Activated B cell treated with CpG ODN at 0.5 μM for 24 hours (primary cell): ENCODE measurements around the gene RIPPLY1. TPM values are rescaled to one million over a fixed set of nuclear protein-coding genes. Genes with fewer than 3 reads are reported as not detected.

ENCODE experiments used
- ATAC-seq: fragments of 200-7000 bp; cut with Tn5 transposase; one replicate; pipeline ENCODE4 v1.10.0; 2021; ENCODE audit warnings: low read depth, mild to moderate bottlenecking, moderate library complexity
- CTCF ChIA-PET: fragments of 350-600 bp; sonication (Branson Sonifier 250); formaldehyde crosslinking; loops from one replicate; lab custom pipeline; 2021; ENCODE audit warnings: antibody characterized with exemption; lab: Charles Lee
- POLR2A ChIA-PET: fragments of 350-600 bp; sonication (Branson Sonifier 250); formaldehyde crosslinking; loops from one replicate; lab custom pipeline; 2021; ENCODE audit warnings: antibody characterized with exemption; lab: Charles Lee
- DNase-seq: peaks from one replicate; pipeline ENCODE4 v3.0.0; 2022
- H3K27ac Mint-ChIP-seq: one replicate; pipeline ENCODE4 v1.8.0; 2020; ENCODE audit warnings: mixed read lengths
- H3K27me3 Mint-ChIP-seq: one replicate; pipeline ENCODE4 v1.8.0; 2021; ENCODE audit warnings: mixed read lengths
- H3K36me3 Mint-ChIP-seq: one replicate; pipeline ENCODE4 v1.8.0; 2021; ENCODE audit warnings: low read depth, mixed read lengths
- H3K4me1 Mint-ChIP-seq: one replicate; pipeline ENCODE4 v1.8.0; 2021; ENCODE audit warnings: mixed read lengths
- H3K4me3 Mint-ChIP-seq: one replicate; pipeline ENCODE4 v1.8.0; 2020; ENCODE audit warnings: mild to moderate bottlenecking, mixed read lengths
- H3K9me3 Mint-ChIP-seq: one replicate; pipeline ENCODE4 v1.8.0; 2020; ENCODE audit warnings: mixed read lengths
- intact Hi-C: fragments of 100-400 bp; cut with micrococcal nuclease; formaldehyde crosslinking; loops from one replicate; pipeline ENCODE4 v1.15.1; 2024
- total RNA-seq: library from RNA; stranded (reverse); gene quantifications from 2 replicates; pipeline ENCODE4 v1.2.3, GENCODE V29; 2022
- TF ChIP-seq, protein P1 (sequence below): fragments of 200-600 bp; IDR thresholded peaks from one replicate; pipeline ENCODE4 v1.8.0; 2022; ENCODE audit warnings: antibody characterized with exemption, mild to moderate bottlenecking

RIPPLY1 gene
- total RNA-seq, 1 donor from 2014 or later = not detected

DNA sequence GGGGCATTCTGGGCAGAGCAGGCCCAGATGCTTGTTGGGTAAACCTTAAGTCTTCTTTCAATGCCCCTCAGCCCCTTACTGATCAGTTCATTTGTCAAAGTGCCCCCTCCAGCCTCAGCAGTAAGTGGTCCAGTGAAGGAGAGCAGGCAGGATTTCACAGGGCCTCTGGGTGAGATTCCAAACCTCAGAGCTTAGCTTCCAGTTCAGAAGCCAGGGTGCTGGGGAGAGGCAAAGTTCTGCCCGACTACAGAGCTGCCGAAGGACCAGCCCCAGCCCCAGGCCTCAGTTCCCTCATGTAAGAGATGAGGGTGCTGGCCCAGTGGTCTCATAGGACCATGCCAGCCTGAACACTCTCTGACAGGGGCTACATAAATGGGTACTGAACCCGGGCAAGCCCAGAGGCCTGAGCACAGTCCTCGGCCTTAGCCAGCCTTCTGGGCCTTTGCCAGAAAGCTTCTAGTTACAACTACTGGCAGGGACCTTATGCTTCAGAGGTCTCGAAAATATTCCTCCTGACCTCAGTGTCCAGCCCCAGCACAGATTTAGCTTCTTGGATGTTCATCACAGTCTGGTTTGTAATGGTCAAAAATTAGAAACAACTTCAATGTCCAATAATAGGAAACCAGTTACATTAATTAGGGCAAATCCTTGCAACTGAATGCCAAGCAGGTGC lies 851 bp upstream of the RIPPLY1 start:
- CTCF ChIA-PET = interaction anchor here (0.7 kb wide), 1 partner anchor 10 kb away, joined by 3 read pairs; no protein-coding TSS in a partner anchor
- intact Hi-C loops = no loop called here
- ATAC-seq (no peak), DNase-seq (no peak)
- TF ChIP-seq, protein P1, sequence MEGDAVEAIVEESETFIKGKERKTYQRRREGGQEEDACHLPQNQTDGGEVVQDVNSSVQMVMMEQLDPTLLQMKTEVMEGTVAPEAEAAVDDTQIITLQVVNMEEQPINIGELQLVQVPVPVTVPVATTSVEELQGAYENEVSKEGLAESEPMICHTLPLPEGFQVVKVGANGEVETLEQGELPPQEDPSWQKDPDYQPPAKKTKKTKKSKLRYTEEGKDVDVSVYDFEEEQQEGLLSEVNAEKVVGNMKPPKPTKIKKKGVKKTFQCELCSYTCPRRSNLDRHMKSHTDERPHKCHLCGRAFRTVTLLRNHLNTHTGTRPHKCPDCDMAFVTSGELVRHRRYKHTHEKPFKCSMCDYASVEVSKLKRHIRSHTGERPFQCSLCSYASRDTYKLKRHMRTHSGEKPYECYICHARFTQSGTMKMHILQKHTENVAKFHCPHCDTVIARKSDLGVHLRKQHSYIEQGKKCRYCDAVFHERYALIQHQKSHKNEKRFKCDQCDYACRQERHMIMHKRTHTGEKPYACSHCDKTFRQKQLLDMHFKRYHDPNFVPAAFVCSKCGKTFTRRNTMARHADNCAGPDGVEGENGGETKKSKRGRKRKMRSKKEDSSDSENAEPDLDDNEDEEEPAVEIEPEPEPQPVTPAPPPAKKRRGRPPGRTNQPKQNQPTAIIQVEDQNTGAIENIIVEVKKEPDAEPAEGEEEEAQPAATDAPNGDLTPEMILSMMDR = no peak
- POLR2A ChIA-PET = no interaction called here
- Mint-ChIP-seq H3K4me3 (no peak overlapping the region), H3K4me1 (no peaks in the 10 kb centered on the region), H3K9me3 (no peaks in the 10 kb centered on the region), H3K36me3 (no peaks in the 10 kb centered on the region), H3K27me3 (peaks cover 2% of the 10 kb centered on the region), H3K27ac (no peak overlapping the region)

DNA sequence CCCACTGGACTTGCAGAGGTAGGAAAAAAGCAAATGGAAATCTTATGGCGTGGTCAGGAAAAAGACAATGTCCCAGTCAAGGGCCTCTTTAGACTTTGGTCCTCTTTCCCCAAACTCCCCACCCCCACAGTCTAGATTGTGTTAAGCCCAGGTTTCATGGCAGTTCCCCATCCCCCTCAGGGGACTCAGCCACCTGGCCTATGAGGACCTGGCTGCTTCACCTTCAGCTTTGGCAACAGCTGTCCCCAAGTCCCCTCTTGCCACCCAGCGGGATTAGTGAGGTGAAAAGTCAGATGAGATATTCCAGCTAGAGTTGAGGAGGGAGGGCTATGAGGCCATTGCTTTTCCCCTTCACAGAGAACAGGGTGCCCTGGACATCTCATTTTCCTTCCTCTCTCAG lies 457 bp downstream of the RIPPLY1 start:
- no peak for ATAC-seq
- CTCF ChIA-PET = no interaction called here
- H3K36me3 Mint-ChIP-seq = no peaks in the 10 kb centered on the region

DNA sequence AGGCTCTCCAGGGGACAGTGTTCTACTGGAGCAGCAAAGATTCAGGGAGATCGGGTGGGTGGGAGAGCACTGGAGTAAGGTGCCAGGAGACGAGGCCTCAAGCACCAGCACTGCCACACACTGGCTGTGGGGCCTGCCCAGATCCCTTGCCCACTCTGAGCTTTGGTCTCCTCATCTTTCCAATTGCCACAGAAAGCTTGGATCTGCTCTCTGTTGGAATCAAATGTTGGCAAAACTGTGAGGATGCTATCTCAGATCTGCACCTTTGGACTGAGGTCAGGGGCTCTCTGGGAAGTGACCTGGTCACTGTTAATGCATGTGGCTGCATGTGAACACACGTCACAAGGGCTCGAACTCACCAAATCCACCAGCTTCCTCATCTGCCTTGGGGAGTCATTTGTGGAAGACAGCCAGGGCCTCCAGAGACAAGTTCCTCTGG lies 1.3 kb downstream of the RIPPLY1 start:
- CTCF ChIA-PET = no interaction called here
- H3K27ac Mint-ChIP-seq = no peak overlapping the region

More for the DNA sequence above, 457 bp downstream of the RIPPLY1 start:
- intact Hi-C loops = loop anchor here (1.0 kb wide), 1 partner anchor 14 kb away; no protein-coding TSS in a partner anchor
- TF ChIP-seq, protein P1 = no peak
- Mint-ChIP-seq H3K27me3 (no peaks in the 10 kb centered on the region), H3K27ac (no peak overlapping the region), H3K4me1 (no peaks in the 10 kb centered on the region), H3K4me3 (no peak overlapping the region), H3K9me3 (no peaks in the 10 kb centered on the region)
- no peak for DNase-seq
- POLR2A ChIA-PET = no interaction called here

DNA sequence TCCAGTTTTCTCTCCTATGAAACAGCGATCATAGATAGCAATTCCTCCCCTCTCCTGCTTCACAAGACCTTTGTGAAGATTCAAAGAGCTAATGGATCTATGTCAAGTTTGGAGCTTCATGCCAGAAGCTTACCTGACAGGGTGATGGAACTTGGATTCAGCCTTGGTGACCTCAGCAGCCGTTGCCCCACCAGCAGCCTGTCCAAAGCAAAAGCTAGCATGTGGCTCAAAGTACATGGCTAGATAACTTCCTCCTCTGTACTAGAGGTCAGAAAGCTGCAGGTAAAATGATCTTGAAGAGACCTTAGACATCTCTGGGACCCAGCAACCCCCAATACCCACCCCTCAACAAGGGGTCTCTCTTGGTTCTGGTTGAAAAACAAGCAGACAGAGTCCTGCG lies 1.8 kb downstream of the RIPPLY1 start:
- Mint-ChIP-seq H3K4me1 (no peaks in the 10 kb centered on the region), H3K27me3 (no peaks in the 10 kb centered on the region), H3K36me3 (no peaks in the 10 kb centered on the region), H3K9me3 (no peaks in the 10 kb centered on the region), H3K4me3 (no peak overlapping the region), H3K27ac (no peak overlapping the region)
- ATAC-seq (no peak), DNase-seq (no peak)
- intact Hi-C loops = no loop called here
- ChIA-PET CTCF (no interaction called here), POLR2A (no interaction called here)
- TF ChIP-seq, protein P1 = no peak

More for the DNA sequence above, 1.3 kb downstream of the RIPPLY1 start:
- no peak for ATAC-seq
- TF ChIP-seq, protein P1 = no peak
- H3K36me3 Mint-ChIP-seq = no peaks in the 10 kb centered on the region
- DNase-seq = no peak
- H3K27me3 Mint-ChIP-seq = no peaks in the 10 kb centered on the region
- intact Hi-C loops = loop anchor here (1.0 kb wide), 1 partner anchor 13 kb away; no protein-coding TSS in a partner anchor
- H3K4me3 Mint-ChIP-seq = no peak overlapping the region
- no peaks in the 10 kb centered on the region for H3K9me3 Mint-ChIP-seq
- POLR2A ChIA-PET = no interaction called here
- H3K4me1 Mint-ChIP-seq = no peaks in the 10 kb centered on the region

DNA sequence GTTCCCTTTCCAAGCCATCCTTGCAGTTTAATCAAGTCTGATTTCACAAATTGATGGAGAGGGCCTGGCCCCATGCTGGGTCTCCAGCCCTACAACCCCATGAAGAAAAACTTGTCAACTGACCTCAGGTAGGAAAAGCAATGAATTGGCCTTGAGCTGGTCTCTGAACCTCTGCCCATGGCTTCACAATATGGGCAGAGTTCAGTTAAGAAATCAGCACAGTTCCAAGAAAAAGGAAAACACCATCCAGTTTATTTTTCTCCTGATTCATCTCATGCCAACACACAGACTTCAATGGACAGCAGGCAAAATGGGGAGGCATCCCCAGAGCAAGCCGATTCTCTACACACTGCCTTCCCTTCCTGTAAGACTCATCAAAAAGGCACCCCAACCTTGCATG lies 3.3 kb downstream of the RIPPLY1 start:
- Mint-ChIP-seq H3K27ac (no peak overlapping the region), H3K4me1 (no peaks in the 10 kb centered on the region), H3K27me3 (no peaks in the 10 kb centered on the region), H3K4me3 (no peak overlapping the region), H3K9me3 (no peaks in the 10 kb centered on the region), H3K36me3 (no peaks in the 10 kb centered on the region)
- no peak for DNase-seq
- POLR2A ChIA-PET = interaction anchor here (0.6 kb wide), 1 partner anchor 63 kb away, joined by 3 read pairs; no protein-coding TSS in a partner anchor
- TF ChIP-seq, protein P1 = no peak
- ATAC-seq = no peak
- intact Hi-C loops = loop anchor here (2.0 to 10.0 kb wide), 3 partner anchors 125 to 1101 kb away; no protein-coding TSS in a partner anchor
- CTCF ChIA-PET = interaction anchor here (1.0 kb wide), 1 partner anchor 995 kb away, joined by 3 read pairs; no protein-coding TSS in a partner anchor
